GM19043 (cell line): ENCODE measurements around the gene ANKS1A.

Experiments
- ATAC-seq: cut with Tn5 transposase; IDR thresholded peaks from one replicate; pipeline ENCODE4 v1.9.1; 2021; ENCODE audit warnings: low read depth; ENCODE audit not compliant: unreplicated experiment

Gene ANKS1A

DNA sequence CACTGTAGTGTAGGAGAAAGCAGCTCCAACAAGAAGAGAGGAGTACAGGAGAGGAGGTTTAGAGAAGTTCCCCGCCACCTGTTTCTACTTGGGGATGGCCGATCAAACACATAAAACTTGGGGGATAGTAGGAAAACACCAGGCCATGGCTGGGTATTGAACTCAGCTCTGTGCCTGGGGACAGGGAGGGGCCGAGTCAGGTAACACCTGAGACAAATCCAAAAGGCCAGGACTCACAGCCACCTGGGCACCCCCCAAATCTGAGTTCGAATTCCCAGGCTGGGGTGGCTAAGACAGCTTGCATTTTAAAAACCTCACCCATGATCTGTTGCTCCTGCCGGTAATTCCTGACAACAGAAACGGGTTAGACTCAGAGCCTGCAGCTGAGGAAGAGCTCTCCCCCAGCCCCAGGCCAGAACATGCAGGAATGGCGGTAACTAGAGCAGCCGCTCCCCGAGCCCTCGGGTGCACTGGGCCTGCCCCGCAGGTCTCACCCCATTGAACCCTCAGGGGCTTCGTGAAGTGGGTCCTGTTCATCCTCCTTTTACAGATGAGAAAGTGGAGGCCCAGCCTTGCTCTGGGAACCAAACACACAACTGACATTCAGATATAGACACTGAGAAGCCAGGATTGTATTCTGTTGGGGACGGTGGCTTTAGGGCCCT, 191.1 kb downstream of the ANKS1A start:
- ATAC-seq, result no peak

DNA sequence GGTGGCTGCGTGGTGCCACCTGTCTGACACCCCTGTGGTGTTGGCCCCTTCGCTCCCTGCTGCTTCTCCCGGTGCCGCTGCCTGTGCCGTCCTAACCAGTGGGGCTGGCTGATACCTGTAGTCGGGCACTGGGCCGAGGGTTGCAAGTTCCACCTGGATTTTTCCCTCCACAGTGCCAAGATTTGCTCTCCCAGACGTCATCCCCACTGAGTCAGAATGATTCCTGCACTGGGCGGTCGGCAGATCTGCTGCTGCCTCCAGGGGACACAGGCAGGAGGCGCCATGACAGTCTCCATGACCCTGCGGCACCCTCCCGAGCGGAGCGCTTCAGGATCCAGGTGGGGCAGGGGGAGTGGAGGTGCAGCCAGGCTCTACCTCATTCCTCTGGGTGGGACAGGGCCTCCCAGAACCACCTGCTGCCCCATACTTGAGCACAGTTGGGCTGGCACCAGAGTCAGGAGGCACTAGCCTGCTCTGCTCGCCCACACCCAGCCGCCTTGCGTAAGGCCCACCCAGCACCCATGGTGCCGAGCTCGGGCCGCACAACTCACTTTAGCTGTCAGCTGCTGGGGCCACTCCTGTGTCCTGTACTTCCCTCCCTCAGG, 191.9 kb downstream of the ANKS1A start:
- no peak for ATAC-seq

DNA sequence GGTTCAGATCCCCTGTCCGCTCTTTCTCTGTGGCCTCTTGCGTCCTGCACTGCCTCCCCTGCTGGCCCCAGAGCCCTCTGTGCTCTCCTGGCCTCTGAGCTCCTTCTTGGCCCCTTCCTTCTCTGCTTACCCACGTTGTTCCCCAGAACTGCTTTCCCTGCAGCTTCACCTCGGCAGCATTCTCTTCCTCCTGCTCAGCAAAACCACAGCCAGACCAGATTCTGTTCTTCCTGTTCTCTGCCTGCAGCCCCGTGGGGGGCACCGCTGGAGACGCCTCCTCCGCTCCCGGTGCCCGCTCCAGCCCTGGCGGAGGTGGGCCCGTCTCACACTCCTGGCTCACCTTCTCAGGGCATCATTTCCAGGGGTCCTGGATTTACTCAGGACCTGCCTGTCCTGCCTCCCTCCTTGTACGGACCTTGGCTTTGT, 192.4 kb downstream of the ANKS1A start:
- ATAC-seq, result no peak

DNA sequence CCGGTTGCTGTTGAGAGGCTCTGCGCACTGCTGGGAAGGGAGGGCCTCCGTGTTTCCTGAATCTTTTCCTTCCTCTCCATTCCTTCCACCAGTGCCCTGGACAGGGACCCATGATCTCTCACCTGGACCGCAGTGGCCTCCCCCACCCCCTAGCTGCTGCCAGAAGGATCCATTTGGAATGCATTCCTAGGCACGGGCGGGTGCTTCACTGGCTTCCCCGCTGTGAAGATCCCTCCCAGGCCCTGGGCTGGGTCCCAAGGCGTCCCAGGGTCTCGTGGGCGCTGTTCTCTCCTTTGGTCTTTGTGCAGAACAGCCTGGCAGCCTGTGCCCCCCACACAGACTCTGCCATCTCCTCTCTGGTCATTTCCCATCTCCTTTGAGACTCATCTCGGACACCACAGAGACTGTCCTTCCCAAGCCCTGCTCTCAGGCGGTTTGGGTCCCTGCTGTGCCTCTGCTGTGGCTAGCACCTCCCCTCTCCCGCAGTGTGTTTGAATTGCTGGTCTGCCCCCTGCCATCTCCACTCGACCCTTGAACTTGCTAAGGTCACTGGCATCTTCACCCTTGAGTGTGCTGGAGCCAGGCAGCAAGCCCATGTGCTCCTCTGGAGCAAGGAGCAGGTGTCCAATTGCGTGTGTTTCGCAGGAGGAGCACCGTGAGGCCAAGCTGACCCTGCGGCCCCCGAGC, 193.1 kb downstream of the ANKS1A start:
- no peak for ATAC-seq

DNA sequence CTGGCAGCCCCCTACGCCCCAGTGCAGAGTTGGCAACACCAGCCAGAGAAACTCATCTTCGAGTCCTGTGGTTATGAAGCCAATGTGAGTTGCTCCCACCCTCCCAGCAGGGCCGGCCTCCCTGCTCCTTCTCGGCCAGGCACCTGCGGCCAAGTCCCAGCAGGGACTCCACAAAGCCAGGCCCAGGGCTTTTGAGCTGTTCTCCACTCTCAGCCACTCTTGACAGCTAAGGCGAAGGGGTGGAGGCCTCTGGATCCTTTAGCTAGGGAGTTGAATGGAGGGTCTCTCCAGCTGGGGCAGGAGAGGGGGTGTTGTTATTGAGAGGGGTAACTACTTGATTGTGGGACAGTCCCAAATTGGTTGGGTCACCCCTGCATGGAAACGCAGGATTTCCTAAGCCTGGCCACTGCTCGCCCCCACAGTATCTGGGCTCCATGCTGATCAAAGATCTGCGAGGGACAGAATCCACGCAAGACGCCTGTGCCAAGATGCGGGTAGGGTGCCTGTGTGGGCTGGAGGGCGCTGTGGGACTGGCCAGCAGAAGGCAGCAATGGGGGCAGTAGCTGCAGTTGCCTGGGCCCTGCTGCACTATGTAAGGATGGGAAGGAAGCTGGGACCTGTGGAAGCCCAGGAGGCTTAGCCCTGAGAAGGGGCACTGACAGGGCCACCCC, 193.8 kb downstream of the ANKS1A start:
- no peak for ATAC-seq

DNA sequence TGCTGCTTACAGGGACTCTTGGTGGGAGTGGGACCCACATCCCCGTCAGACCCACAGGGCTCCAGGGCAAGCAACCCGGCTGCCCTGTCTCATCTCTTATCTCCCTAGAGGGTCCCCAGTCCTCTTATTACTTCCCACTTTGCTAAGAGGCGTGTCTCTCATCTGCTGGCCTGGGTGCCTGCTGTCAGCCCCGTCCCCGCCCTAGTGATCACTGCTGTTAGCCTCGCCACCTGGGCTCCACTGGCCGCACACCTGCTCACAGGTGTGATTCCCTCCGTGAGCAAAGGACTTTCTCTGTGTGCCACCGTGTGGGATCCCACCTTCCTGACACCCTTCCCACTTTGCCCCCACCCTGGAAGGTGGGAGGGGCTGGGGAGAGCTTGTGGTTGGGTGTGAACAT, 194.5 kb downstream of the ANKS1A start:
- no peak for ATAC-seq

DNA sequence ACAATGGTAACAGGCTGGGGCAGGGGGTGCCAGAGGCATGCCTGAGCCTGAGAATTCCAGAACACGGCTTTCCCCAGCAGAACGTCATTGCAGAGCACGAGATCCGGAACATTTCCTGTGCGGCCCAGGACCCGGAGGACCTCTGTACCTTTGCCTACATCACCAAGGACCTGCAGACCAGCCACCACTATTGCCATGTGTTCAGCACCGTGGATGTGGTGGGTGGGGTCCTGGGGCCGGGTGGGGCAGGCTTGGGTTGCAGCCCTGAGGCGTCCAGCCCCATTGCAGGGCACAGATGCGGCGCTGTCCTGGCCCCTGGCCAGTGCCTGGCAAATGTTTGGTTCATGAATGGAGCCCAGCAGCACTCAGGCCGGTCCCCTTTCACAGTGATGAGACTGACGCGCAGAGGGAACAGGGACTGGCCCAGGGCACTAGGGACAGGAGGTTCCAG, 195.0 kb downstream of the ANKS1A start:
- no peak for ATAC-seq

DNA sequence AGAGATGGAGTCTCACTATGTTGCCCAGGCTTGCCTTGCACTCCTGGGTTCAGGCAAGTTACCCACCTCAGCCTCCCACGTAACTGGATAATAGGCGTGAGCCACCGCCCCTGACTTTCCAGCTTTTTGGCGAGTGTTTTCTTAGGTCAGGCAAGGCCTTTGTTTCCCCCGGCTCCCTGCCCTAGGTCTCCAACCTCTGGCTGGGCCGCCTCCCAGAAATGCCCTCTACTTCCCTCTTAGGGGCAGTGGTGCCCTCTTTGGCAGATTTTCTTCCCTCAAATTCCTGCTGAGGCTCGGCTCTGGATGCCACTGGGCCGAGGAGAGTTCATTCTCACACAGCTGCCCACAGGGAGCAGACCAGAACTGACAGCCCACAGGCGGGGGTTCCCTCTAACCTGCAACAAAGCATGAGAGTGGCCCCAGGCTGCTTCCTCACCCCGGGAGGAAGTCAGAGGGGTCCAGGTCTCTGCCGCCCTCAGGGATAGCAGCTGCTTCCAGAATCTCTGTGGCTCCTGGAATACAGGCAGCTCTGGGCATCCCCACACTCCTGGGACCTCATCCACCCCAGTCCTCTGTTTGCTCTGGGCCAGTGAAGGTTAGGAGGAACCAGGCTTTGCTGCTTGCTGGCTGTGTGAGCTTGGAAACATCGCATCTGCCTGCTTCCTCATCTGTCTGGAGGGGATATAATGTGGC, 195.6 kb downstream of the ANKS1A start:
- no peak for ATAC-seq

DNA sequence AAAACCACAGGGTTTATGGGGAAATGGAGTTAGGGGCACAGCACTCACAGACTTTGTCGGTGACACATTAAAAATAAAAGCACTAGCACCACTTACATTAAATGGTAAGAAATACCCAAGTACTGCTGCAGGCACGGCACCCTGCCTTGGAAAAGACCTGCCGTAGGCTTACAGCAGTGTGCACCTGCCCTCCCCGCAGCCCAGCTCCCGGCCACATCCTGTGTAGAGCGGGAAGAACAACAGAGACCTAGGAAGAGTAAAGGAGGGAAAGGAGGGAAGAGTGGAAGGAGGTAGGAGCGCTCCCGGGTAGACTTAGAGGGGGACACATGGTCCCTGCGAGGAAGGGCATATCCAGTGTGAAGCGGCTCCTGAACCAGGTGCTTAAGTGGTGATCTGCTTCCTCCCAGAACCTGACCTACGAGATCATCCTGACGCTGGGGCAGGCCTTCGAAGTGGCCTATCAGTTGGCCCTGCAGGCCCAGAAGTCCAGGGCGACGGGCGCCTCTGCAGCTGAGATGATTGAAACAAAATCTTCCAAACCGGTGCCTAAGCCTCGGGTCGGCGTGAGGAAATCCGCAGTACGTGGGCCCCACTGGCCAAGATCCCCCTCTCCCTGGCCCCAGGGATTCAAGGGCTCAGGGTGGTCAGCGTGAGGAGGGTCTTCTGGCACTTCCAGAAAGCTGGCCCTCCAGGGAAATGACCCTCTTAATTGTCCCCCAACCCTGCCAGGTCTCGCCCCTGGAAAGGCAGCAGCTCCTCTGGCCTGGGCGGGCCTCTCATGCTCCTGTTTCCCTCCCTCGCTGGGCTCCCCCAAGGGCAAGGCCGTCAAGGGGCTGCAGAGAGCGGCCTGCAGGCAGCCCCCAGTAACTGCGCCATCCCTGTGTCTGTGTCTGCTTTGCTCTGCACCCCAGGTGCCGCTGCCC, 196.6 kb downstream of the ANKS1A start:
- ATAC-seq, result no peak

DNA sequence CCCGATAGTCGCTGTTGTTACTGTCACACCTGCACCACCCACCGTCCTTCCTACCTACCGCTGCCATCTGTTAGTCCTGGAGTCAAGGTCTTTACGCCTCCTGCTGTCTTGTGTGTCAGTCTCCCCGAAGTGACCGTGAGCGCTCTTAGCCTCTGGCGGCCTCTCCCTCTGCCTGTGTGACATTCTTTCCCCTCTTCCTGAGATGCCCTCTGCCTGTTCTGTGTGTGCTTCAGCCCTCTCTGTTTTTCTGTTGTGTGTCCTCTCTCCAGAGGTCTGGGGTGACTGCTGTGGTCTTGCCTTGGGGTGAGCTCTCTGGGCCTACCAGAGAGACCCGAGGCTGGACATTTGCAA, 197.2 kb downstream of the ANKS1A start:
- ATAC-seq, result no peak

DNA sequence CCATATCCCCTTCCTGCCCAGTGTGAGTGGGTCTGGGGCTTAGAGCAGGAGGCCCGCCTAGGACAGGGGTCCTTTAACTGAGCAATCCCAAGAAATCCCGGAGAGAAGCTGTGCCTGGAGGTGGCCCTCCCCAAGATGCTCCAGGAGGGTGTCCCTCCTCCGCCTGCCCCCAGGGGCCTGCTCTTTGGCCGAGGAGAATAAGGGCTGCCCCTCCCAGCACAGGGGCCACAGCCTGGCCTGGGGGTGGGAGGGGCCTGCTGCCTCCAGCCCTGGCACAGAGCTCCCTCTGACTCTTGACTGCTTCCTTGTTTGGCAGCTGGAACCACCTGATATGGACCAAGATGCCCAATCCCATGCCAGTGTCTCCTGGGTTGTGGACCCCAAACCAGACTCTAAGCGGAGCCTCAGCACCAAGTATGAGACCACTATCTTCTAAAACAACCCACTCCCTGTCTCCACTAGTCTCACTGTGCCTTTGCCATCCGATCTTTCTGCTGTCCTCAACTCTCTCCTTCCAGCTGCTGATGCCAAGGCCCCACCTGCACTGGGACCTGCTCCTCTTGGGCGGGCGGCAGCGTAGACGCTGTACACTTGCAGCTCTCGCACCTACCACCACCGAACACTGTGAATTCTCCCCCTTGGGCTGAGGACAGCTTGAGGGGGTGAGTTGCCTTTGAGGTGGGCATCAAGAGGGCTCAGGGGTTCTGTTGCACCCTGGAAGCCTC, 197.7 kb downstream of the ANKS1A start:
- no peak for ATAC-seq

DNA sequence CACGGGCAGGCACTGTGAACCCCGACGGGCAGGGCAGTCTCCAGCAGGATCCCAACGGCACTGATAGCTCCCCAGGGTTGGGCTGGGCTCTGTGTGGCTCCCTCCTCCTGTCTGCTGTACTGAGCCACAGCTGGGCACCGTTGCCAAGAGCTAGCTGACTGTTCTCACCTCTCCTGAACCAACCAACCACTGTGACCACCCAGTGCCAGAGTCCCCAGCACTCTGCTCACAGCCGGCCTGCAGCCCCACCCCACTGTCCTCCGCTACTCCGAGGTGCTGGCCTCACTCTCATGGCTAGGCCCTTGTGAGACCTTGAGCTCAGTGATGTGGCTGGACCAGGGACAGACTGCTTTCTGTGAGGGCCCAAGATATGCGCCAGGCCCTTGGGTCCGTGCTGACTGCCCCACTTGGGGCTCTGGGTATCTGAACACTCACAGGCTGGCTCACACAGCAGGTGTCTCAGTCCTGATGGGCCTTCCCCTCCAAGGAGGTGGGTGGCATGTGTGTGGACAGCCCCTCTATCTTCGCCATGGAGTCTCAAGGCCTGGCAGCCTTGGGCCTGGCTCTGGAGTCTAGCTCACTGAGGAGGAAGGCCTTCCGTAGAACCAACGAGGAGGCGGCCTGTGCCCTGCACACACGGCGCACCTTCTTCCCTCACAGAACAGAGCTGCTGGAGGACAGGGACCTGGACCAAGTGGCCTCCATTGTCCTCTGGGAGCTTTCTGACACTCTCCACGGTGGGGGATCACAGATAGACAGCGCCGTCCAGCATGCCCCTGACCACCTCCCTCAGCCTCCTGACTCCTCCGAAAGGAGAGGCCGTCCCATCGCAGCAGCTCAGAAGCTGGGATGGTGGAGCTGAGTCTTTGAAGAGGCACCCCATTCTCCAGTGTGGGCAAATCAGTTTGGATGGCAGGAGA, 198.6 kb downstream of the ANKS1A start:
- no peak for ATAC-seq

DNA sequence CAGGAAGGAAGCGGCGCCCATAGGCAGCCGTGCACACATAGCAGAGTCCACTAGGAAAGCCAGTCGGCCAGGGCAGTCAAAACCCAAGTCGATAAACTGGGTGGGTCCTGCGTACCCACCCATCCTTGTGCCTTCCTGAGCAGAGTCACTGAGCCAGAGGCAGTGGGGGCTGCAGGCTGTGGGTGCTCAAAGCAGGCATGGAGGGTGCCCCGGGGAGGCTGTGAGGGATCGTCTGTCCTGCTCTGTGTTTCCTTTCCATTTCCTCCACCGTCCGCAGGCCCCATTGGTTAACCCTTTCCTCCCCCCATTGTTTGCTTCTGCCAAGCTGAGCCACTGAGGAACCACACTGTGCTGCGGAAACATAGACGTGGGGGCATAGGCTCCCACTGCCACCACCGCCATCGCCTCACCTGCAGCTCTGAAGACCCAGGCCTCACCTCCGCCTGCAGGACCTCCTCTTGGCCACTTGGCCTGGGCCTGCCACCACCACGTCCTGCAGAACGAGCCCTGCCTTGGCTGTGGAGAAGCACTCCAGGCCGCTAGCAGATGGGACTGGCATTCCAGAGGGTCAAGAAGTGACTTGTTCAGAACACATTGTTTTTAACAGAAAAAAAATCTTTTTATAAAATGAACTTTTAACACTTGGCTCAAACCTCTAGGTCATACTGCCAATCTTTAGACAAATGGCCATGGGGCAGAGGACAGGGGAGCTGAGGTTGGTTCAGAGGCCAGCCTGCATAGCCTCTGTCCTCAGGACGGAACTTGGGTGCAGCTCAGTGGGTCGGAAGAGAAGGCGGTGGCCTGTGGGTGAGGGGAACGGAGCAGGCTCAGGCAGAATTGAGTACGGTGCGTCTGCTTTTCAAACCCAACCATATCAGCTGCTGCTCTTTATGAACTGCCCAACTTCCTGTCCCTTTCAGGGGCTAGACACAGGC, 199.5 kb downstream of the ANKS1A start:
- ATAC-seq, result no peak

DNA sequence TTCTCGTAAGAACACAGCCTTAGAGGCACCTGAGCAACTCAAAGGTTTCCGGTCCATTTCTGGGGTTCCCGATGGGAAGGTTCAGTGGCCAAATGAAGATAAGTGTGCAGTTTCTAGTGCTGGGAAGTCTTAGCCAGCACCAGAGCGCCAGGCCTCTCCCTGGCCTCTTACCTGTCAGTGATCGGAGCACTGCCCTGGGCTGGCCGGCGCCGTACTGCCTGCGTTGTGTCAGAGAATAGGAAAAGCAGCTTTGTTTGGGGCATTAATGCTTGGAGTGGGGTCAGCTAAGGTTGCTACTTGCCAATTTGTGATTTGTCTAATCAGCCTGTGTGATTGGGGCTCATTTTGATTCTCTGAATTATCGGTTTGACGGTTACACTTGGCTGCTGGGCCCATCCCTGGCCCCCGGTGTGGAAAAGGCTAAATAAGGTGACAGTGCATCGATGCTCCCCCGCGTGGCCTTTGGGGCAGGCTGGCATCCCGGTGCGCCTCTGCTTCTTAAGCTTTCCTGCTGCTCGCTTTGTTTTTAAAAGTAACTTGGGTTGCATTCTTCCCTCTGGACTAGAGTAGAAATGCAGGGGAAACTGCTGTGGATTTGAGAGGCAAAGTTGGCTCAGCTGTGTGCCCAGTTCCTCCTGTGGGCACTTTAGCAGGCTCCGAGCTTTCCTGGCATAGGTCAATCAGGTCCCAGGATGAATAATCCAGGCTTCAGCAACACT, 200.3 kb downstream of the ANKS1A start:
- no peak for ATAC-seq

DNA sequence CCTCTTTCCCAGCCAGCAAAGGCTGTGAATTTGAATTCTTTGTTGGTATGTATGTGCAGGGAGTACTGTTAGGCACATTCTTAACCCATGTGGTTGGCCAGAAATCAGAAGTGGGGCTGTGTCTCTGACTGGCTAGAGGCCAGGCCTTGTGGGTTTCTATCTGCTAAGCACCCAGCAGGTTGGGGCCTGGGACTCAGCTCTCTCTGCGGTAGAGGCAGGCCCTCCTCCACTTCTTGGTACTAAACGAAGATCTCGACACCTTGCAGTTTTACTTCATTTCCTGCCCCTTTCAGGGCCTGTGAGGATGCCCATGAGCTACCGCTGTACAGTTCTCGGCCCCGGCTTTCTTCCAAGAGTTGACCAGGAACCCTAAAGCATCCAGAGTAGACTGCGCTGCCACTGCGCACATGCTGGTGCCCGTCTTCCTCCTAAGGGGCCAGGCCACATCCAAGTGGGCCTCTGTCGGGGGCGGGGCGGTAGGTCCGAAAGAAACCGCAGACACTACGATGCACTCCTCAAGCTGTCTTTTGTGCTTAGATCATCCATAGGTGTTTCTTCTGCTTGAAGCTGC, 201.0 kb downstream of the ANKS1A start:
- ATAC-seq, result no peak

DNA sequence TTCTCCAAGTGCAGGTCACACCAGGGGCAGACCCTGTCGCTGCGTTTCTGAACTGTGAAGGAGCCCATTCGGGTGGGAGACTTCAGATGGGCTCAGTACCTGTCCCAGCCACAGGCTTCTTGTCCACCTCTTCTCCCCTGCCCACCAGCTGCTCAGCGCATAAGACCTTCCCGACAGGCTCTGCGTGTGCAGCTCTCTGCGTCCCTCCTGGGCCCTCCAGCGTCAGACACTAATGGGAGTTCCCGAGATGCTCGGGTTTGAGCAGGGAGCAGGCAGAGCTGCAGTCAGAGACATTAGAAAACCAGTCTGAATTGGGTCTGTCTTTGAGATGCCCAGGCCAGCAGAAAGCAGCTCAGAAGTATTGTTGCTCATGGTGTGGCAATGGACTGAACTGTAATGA, 201.7 kb downstream of the ANKS1A start:
- no peak for ATAC-seq
